Fibroblast of lung (primary cell): ENCODE results near the gene MLIP.

ENCODE experiments used
- CTCF ChIP-seq, 2 donors: IDR thresholded peaks in 1 of 2; conservative IDR thresholded peaks in 1 of 2; 1 replicate in 1 of 2; 2 replicates in 1 of 2; pipeline ENCODE4 v1.5.1; 2011 to 2012; ENCODE audit warnings: low read length in 2 of 2, control low read depth in 1 of 2, inconsistent platforms in 1 of 2, low read depth in 1 of 2, mild to moderate bottlenecking in 1 of 2
- EZH2 ChIP-seq: IDR thresholded peaks from 2 replicates; pipeline ENCODE4 v1.5.1; 2012; ENCODE audit warnings: low read length, control low read depth, mild to moderate bottlenecking; ENCODE audit errors: missing control alignments

GRCh38 chr6:54083287-54083686, 28.0 kb upstream of the MLIP start:
- TF ChIP-seq EZH2 (no peak), CTCF (conservative IDR thresholded peaks at IDR 0.05 in 1 of 2, IDR thresholded peaks at IDR 0.05 in 1 of 2; ENCODE audit: low read depth in 1 of 2, low read length in 2 of 2) (no peak)
